Sciatic nerve (tissue), 2 donors: ENCODE data around the gene KLHL9. TPM values are rescaled to one million over a fixed set of nuclear protein-coding genes. Genes with fewer than 3 reads are reported as not detected.
"Not testable (repeated sequence)": the region's sequence is repeated elsewhere in the genome, so short reads cannot be mapped to it uniquely, and the experiment has no call there.

Source experiments
- ATAC-seq: fragments of 200-7000 bp; cut with Tn5 transposase; one replicate; pipeline ENCODE4 v1.9.1; 2020; ENCODE audit warnings: mild to moderate bottlenecking, moderate library complexity
- DNase-seq: peaks from one replicate; pipeline ENCODE4 v3.0.0-alpha.2; 2020; ENCODE audit warnings: low spot score
- intact Hi-C: fragments of 100-400 bp; cut with DNase I; formaldehyde crosslinking; loops from one replicate; pipeline ENCODE4 v1.14.2; 2022
- total RNA-seq: library from RNA; stranded (reverse); fragmentation: NEBNext Ultra II Directional; extraction: Animal tissue kit (Norgen Biotek cat#: 25700); gene quantifications from one replicate; pipeline ENCODE4 v1.2.1, GENCODE V29; 2021
- donor health status: DM: no; HTN: no; CAD: no.
- donor health status: DM: no; HTN: no; CAD: no.

KLHL9 gene, protein sequence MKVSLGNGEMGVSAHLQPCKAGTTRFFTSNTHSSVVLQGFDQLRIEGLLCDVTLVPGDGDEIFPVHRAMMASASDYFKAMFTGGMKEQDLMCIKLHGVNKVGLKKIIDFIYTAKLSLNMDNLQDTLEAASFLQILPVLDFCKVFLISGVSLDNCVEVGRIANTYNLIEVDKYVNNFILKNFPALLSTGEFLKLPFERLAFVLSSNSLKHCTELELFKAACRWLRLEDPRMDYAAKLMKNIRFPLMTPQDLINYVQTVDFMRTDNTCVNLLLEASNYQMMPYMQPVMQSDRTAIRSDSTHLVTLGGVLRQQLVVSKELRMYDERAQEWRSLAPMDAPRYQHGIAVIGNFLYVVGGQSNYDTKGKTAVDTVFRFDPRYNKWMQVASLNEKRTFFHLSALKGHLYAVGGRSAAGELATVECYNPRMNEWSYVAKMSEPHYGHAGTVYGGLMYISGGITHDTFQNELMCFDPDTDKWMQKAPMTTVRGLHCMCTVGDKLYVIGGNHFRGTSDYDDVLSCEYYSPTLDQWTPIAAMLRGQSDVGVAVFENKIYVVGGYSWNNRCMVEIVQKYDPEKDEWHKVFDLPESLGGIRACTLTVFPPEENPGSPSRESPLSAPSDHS
- total RNA-seq: 26.3 TPM

DNA sequence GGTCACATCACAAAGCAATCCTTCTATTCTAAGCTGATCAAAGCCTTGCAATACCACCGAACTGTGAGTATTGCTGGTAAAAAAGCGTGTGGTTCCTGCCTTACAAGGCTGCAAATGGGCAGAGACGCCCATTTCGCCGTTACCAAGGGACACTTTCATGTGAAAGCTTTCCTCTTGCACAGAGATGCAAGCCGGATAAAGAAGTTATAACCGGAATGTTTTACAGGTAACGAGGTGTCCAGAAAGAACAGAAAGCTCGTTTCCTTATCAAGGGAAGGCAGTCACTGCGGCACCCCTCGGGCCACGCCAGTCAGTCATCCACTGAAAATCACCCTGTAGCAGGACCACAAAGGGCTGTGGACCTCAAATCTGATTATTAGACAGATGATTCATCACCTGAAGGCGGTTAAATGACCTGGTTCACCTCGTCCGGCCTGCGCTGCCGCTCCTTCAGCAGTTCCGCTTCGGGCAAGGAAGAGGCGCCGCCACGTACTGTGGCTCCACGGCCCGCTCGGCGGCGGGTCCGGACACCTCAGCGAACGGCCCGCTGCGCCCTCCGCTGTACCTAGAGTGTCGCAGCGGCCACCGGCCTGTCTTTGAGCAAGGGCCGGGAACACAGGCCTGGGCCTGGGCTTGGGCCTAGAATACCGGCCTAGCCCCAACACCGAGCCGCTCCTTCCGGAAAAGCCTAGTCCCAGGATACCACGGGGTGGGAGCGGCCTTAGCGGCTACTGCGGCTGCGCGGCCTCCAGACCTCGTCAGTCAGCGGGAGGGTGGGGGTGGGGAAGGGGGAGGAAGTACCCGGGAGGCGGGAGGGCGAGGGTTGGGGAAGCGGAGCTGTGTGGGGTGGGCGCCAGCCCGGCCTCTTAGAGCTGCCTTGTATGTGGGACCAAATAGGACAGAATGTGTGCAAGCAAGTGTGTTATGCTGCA, at the start of gene KLHL9:
KLHL9 (minus strand) TSS at position 704 of the 932 bp plus-strand sequence; CDS start at position 159, 545 bp downstream.
- DNase-seq (peak; percentile 96), ATAC-seq (peak; percentile 99)
- intact Hi-C loops: no loop called here

DNA sequence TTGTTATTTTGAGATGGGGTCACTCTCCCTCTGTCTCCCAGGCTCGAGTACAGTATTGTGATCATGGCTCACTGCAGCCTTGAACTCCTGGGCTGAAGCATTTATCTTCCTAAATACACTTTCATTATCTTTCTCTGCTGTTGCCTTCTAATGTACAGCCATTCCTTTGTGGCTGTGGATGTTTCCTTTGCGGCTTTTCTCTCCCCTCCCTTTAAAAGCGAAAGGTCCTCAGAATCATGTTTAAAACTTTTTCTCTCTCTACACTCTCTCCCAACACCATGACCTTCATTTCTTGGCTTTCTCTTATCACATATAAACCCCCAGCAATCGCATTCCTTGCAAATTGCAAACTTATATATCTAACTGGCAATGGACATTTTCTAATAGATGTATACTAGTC, 48.4 kb upstream of the KLHL9 start:
- no peak for DNase-seq

DNA sequence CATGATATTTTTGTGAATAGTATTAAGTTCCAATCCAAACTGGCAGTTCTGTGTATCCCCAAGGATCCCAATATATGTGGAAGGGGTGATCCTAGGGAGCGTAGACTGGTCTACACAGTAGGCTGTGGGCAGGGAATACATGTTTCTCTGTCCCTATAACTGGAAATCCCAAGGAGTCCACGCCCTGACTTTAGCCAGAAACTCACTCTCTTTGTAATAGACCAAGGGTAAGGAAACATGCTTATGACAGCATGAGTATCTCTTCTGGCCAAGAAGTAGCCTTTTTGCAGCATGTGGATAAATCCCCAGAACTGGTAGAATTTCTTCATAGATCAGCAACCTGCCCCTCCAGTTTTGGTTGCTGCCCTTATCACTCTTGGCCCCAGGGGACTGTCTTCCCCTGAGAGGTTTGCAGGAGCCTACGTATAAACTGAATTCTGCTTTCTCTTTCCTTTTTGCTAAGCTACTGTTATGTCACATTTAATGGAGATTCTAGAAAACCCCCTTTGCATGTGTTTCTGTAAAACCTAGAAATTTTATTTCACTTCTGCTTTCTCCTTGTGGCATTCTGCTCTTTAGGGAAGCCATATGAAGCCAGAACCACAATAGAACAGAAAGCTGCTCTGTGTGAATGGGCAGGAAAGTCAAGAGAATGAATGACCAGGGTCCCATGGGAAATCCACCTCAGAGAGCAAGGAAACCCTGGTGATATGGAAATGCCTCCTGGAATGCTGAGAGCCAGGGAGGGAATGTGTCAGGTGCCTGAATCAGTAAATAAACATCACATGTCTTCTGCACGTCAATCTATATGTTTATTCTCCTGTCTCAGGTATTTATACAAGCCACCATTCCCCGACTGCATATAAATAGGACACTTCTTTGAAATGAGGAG, 46.5 kb upstream of the KLHL9 start:
- intact Hi-C loops: no loop called here
- DNase-seq: no peak

More for the DNA sequence above, 48.4 kb upstream of the KLHL9 start:
- ATAC-seq: no peak
- intact Hi-C loops: no loop called here

DNA sequence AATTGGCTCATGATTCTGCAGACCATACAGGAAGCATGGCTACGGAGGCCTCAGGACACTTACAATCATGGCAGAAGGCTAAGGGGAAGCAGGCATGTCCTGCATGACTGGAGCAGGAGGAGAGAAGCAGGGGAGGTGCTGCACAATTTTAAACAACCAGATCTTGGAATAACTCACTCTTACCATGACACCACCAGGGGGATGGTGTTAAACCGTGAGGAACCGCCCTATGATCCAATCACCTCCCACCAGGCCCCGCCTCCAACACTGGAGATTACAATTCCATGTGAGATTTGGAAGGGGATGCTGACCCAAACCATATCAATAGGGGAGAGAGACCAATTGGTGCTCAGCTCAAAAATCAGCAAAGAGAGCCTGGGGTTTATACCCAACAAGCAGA, 36.3 kb upstream of the KLHL9 start:
- DNase-seq, ATAC-seq, intact Hi-C loops: not testable (repeated sequence)

More for the DNA sequence above, 46.5 kb upstream of the KLHL9 start:
- ATAC-seq: peak; percentile 48

DNA sequence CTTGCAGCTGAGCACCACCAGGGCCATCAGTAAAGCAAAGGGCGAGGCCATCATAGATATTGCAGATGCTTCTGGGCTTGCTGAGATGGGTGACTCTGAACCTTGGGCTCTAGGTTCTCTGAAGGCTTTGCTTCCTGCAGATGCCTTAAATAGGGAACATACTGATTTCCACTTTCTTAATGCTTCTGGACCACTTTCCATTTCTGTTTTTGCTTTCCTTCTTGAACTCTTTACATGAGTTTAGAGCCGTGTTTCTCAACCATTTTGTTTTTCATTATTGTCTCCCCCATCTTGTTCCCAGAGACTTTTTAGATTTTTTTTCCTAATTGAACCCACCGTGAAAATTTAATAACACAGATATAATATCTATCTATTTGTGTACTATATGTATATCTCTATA, 32.8 kb upstream of the KLHL9 start, which contains the start of gene IFNA13:
IFNA13 (minus strand) TSS at position 101 of the 400 bp plus-strand sequence; CDS start at position 54, 47 bp downstream.
- intact Hi-C loops: no loop called here
- no peak for ATAC-seq
- no peak for DNase-seq

DNA sequence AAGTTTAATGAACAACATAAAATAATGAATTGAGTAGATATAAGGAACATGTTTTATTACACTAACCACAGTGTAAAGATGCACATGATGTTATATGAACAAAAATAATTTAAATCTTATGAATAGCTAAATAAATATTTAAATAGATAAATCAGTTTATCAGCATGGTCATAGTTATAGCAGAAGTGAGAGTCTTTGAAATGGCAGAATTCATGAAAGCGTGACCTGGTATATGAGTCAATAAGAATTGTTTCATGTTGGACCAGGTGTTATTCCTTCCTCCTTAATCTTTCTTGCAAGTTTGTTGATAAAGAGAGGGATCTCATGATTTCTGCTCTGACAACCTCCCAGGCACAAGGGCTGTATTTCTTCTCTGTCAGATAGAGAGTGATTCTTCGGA, 32.0 kb upstream of the KLHL9 start:
- DNase-seq, intact Hi-C loops, ATAC-seq: not testable (repeated sequence)

DNA sequence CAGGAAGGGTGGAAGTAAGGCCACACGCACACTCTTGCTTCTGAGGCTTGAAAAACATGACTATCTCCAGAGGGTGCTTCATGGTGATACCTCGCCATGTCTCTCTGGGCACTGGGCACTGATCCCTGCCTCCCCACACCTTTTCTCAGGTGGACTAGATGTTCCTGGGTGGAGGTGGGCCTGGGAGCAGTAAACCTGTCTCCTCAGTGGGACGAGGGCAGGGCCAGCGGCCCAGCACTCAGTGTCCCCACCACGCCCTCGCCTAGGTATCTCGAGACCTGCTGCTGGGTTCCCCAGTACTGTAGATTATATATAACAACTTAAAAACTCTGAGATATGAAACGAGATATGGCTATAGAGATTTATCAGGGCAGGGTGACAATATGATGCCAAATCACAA, 27.1 kb upstream of the KLHL9 start:
- no peak for ATAC-seq
- DNase-seq: no peak
- intact Hi-C loops: no loop called here

DNA sequence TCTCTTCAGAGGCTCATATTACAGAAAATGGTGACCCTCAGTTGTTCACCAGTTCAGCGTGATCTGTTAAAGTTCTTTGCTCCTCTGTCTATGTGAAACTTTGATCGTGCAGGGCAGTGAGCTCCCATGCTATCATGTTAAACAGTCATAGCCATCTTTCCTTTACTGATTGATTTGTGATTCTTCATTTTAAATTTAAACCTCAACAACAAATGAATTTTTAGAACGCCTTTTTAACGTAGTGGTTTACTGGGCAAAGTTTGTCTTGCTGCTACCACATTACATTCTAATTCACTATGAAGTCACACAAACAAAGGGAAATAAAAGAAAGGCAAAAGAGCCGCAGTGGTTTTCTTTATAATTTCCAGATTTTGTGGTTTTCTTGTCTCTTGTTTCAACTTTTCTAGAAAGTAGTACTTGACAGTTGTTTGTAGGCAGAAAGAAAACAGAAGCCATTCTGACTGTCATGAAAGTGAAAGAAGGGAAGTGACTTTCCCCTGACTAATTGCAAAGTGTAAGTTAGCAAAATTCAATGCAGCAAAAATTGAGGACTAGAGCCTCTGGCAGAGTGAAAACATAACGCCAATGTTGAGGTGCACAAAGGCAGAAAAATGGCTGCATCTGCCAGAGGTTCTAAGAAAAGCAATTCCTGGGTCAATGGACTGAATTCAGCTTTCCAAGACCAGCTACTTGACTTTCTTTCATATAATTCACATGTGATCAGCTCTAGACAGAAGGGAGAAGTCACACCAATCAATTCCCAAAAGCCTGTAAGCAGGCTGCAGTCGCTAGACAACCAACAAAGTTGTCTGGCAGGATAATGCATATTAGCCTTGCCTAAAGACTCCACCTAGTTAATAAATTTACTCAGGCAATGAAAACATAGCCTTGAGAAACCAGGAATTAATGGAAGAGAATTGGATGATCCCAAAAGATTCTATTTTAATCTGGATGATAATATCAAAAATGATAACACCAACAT, 22.6 kb upstream of the KLHL9 start:
- DNase-seq (no peak), ATAC-seq (no peak)
- intact Hi-C loops: no loop called here

DNA sequence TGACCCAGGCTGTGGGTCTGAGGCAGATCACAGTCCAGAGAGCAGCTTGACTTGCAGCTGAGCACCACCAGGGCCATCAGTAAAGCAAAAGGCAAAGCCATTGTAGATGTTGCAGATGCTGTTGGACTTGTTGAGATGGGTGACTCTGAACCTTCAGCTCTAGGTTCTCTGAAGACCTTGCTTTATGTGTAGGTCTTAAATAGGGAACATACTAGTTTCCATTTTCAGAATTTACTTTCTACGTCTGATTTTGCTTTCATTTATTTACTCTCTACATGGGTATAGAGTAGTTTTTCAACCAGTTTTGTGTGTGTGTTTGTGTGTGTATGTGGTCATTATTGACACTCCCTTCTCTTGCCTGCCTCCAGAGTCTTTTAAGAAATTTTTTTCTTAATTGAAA, 15.6 kb upstream of the KLHL9 start, which contains the start of gene IFNA6:
IFNA6 (minus strand) TSS at position 101 of the 400 bp plus-strand sequence; CDS start at position 101, 0 bp downstream.
- ATAC-seq (no peak), DNase-seq (no peak)
- intact Hi-C loops: no loop called here

DNA sequence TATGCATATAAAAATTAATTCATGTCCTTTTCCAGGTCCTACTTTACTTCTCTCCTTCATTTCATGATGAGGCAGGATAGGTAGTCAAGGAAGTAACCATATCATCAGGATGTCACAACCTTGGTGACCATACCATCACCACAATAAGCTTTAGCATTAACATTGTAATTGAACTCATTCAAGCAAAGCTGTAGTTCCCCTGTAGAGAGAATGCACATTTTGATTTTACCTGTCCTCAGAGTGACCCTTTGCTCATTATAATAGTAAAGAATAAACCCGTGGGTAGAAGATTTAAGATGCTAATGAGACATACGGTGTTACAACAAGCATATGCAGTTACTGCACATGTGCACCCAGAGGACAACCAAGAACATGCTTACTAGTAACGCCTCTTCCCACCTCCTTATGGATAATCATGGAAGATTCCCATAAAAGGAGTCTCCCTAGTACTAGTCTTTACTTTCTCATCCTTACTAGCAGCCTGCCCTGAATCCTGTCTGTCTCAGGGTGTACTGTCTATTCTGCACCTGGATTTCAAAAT, 13.3 kb upstream of the KLHL9 start:
- ATAC-seq: no peak
- intact Hi-C loops: no loop called here
- DNase-seq: no peak

DNA sequence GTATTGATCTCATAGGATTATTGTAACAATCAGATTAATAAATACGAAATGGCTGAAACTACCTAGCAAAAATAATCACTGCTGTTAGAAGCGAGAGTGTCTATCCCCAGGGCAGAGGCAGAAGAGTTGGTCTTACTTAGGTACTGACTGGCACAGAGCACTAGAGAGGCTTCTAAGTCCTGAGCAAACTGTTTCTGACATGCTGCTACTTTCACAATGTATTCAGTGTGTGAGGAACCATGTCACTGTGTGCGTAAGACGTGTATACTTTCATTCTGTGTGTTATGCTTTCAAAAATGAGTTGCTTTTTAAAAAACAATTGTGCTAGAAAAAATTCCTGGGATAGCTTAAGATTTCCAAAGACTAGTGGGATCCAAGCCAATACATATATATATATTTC, 5.5 kb upstream of the KLHL9 start:
- no peak for ATAC-seq
- DNase-seq: no peak
- intact Hi-C loops: no loop called here

DNA sequence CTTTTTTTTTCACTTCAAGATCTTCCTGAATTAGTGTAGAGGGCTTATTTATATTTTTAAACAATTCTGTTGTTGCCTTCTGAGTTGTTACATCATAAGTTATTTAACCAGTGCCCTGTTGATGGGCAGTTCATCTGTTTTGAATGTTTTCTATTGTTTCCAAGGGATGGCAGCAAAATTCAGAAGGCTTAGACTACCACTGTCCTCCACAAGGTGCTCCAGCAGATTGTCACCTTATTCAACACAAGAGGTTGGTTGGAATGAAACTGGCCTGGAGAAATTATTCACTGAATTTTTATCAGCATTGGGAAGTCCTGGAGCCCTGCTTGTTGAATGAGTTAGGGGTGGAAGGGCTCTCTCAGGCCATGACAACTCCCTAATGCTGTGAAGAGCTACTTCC, 1.3 kb upstream of the KLHL9 start:
- intact Hi-C loops: no loop called here
- no peak for ATAC-seq

DNA sequence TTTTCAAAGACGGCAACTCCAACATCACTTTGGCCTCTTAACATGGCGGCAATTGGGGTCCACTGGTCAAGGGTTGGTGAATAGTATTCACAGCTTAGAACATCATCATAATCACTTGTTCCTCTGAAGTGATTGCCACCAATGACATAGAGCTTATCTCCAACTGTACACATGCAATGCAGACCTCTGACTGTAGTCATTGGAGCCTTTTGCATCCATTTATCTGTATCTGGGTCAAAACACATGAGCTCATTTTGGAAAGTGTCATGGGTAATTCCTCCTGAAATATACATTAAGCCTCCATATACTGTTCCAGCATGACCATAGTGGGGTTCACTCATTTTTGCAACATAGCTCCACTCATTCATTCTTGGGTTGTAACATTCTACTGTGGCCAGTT, 2.0 kb downstream of the KLHL9 start:
- intact Hi-C loops: no loop called here
- ATAC-seq: no peak

More for the DNA sequence above, 1.3 kb upstream of the KLHL9 start:
- no peak for DNase-seq

DNA sequence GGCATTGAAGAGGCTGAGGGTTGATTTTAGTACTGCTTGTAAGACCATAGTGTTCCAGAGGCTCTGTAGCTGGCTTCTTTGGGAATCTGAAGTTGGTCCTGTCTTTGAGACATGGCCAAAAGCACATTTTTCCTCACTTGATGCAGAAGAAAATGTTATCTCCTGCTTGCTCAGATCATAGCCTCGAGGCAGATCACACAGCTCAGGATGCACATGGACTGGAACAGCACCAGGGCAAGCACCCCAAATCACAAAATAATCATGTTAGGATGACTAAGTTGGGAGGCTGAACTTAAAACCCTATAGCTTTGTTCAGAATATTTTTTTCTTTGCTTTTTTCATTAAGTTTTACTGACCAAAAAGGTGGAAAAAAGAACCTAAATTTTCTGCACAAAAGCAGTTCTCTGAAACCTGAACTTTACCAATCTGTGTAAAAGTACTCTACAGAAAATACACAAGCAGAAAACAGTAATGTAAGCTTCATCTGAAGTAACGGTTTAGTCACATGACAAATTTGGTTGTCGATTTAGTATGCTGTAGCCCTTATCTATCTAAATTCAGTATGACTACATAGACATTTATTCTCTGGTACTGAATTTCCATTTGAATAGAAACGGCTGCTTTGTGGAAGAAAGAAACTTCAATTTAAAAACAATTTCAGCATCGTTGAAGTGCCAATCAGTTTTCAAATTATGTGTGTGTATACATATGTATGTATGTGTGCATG, 3.4 kb downstream of the KLHL9 start:
- intact Hi-C loops: no loop called here
- ATAC-seq (no peak), DNase-seq (no peak)

More for the DNA sequence above, 2.0 kb downstream of the KLHL9 start:
- no peak for DNase-seq

DNA sequence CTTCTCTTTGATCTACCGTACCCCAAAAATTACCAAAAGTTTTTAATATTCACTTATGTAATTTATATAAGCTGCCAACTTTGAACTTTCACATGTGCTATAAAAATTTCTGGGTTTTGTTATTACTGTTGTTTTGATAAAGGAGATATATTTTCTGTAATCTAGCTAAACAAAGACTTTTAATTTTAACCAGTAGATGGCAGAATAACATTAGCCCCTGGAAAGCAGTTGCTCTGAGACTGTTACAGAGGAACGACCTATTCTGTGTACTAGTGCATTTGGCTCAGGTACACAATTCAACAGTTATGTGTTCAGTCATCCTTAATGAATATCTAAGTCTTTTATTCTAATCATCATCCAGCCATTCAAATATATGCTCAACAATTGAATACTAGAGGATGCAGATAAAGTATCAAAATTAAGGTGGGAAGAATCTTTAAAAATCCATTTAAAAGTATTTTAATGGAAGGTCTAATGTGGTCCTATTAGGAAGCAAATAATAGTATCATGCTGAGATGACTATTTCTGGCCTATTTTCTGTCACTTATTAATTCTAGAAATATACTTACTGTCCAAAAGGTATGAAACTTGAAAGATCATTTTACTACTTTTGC, 8.6 kb downstream of the KLHL9 start:
- intact Hi-C loops: no loop called here
- DNase-seq (no peak), ATAC-seq (peak; percentile 80)

DNA sequence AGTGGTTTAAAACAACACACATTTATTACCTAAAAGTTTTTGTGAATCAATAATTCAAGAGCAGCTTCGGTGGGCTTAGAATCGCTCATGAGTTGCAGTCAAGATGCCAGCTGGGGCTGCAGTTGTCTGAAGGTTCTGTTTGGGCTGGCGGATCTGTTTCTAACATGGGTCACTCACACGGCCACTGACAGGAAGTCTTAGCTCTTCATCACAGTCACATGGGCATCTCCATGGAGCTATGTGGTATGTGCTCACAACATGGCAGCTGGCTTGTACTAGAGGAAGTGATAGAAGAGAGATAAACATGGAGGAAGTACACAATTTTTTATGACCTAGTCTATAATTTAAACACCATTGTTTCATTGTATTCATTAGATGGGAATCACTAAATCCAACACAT, 11.2 kb downstream of the KLHL9 start:
- ATAC-seq (no peak), DNase-seq (no peak)

More for the DNA sequence above, 11.2 kb downstream of the KLHL9 start:
- intact Hi-C loops: loop anchor here (5.0 kb wide), 1 partner anchor 463 kb away; no protein-coding TSS in a partner anchor
